GM10847 (cell line): ENCODE results near the gene STOM.

Experiments used
- POLR2A ChIP-seq: IDR thresholded peaks from 2 replicates; pipeline ENCODE4 v1.6.1; 2011; ENCODE audit not compliant: insufficient read length; ENCODE audit errors: extremely low read depth

The STOM gene

DNA sequence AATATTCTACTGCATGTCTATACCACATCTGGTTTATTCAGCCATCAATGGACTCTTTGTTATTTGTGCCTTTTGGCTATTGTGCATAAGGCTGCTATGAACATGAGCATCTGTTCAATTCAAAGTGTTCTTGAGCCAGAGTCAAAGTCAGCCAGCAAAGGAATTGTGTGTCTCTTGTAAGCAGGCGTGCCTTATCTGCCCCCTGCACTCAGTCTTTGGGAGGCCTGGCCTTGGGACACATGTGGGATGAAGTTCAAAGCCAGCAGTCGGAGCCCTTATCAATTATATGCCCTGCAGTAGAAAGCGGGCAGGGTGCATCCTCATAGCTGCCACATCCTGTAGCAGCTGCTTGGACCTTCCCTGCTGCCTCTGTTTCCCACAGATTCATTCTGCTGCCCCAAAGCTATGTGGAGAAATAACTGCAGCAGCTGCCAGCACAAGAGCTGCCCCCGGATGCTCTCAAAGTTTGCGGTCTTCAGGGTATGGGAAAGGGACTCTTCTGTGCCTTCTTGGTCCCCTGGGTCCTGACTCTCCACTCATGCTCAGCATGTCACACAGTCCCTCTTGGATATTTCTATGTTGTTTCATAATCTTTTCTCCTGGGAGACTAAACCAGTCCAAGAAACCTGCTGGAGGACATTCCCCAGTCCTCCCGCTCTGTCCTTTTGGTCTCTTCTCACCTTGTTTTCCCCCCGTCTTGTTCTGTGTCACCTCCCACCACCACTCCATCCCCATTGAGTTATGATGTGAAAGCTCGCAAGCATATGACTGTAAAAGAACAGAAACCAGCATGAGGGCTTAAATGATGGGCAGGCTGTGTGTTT, 35.9 kb downstream of the STOM start:
- no peak for TF ChIP-seq POLR2A

DNA sequence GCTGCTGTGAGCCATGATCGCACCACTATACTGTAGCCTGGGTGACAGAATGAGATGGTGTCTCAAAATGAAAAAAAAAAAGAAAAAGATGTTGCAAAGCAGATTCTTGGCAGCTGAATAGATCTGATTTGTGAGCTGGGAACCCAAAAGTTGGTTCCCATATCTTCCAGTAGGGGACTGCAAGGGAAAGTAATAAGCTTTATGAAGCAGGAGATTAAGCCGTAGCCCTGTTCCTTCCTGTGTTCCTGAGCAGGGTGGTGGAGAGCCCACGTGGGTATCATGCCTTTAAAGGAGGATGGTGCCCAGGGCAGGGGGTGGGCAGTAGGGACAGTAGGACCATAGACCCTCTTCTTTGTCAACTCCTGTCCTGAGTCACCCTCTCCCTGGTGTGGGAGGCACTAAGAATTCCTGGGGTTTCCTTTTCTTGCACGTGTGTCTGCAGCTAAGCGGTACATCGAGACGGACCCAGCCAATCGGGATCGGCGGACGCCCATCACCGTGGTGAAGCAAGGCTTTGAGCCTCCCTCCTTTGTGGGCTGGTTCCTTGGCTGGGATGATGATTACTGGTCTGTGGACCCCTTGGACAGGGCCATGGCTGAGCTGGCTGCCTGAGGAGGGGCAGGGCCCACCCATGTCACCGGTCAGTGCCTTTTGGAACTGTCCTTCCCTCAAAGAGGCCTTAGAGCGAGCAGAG, 37.9 kb downstream of the STOM start:
- no peak for TF ChIP-seq POLR2A

DNA sequence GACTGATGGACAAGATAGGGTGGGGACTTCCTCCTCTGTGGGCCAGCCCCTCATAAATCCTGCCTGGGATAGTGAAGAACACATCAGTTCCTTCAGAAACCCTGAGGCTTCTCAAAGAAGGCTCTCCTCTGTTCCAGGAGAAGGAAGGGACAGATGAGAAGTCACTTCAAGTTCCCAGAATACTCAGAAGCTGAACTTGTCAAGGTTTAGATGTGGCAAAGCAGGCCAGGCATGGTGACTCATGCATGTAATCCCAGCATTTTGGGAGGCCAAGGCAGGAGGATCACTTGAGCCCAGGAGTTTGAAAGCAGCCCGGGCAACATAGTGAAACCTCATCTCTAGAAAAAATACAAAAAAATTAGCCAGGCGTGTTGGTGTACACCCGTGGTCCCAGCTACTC, 38.5 kb downstream of the STOM start:
- no peak for TF ChIP-seq POLR2A

DNA sequence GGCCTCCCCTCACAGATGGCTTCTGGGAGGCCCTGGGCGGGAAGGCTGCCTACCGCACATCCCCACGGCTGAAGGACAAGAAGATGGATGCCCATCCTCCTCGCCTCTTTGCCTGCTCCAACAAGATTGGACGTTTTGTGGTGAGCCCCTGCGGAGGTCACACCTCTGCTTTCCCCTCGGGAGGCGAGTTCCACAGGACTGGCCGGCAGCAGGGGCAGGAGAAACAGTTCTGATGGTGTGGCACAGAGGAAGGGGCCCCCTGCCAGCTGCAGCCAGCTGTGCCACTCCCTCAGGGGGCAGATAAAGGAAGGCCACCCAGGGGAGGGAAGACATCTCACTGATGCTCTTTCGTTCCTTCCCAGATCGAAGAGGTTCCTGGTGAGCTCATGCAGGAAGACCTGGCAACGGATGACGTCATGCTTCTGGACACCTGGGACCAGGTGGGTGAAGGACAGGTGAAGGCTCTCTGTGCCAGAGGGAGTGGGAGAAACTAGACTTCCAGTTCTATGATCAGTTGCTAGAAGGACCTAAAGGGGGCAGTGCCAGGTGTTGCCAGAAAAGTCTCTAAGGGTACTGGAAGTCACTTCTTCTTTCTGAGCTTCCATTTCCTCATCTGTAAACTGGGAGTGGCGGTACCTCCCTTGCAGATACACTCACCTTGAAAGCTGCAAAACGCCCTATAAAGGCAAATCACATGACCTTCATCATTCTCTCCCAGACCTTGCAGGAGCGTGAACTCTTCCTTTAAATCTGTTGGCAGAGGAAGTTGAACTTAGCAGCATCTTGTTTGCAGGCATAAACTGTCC, 41.0 kb downstream of the STOM start:
- TF ChIP-seq POLR2A = no peak

DNA sequence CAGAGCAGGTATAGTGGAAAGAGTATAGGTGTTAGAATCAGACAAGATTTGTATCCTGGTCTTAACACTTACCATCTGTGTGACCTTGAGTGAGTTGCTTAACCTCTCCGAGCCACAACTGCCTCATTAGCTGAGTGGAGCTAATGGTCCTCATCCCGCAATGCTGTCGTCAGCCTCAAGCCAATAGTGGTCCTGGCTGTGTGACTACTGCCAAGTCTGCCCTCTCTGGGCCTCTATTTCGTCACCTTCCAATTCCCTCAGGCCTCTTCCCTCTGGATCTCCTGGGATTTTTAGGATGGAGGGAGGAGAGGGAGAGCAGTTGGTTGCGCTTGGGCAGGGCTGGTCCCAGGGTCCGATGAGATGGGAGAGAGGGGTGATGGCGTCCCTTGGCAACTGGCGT, 41.6 kb downstream of the STOM start:
- no peak for TF ChIP-seq POLR2A

DNA sequence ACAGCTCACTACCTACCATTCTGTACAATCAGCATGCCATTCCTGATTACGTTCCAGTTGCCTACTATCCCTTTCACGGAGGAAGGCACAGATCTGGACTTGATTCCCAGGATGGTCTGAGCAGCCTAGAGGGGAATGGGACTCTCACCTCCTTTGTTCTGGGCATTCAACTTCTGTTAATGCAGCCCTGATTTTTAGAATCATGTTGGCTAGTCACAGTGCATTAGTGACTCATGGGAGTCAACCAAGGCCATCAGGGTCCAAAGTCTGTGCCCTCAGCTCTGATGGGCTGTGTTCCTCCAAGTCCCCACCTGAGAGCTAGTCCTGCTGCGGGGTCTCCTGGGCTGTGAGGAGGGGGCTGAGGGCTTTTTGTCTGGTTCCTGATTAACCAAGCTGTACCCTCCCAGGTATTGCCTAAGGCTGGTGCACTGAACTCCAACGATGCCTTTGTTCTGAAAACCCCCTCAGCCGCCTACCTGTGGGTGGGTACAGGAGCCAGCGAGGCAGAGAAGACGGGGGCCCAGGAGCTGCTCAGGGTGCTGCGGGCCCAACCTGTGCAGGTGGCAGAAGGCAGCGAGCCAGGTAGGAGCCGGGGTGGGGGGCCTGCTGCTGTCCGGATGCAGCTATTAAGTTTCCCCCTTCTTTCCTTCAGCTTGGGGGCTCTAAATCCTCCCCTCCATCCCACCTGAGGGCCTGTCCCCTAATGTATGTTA, 43.0 kb downstream of the STOM start:
- TF ChIP-seq POLR2A = no peak

DNA sequence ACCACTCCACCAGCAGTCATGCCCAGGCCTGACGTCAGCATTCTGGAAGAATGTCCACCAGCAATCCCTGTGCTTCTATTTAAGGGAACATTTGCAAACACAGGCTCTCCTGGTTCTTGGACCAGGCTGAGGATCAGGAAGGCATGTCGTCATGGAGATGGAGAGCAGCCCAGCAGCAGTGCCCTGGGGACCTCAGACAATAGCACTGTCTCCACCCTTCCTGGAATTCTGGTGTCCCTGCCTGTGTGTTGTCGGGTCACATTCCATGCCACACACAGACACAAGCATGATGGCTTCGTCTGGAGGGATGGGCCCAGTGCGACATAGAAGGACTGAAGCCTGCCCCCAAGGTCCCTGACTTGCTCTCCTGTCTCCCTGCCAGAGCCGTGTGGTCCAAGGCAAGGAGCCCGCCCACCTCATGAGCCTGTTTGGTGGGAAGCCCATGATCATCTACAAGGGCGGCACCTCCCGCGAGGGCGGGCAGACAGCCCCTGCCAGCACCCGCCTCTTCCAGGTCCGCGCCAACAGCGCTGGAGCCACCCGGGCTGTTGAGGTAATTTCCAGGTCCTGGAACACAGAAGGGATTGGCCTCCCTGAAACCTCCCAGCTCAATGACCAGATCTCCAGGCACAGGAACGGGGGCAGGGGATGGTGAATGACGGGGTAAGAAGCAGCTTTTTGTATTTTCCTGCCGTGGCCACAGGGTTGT, 43.8 kb downstream of the STOM start:
- no peak for TF ChIP-seq POLR2A

DNA sequence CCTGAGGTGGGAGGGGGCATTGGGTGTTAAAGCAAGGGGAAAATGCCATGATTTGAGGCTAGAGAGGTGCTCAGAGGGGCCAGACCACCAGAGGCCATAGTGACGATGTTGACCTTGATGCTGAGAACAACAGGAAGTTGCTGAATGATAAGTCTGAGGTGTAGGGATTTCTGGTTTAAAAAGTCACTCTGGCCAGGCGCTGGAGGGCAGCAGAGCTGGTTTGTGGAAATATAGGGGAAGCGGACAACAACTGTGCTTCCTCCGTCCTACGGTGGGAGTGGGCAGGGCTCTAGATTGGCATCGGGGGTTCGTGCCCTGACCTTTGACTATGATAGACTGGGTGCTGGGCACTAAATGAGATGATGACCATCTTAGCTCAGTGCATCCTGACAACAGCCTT, 44.7 kb downstream of the STOM start:
- TF ChIP-seq POLR2A = no peak

DNA sequence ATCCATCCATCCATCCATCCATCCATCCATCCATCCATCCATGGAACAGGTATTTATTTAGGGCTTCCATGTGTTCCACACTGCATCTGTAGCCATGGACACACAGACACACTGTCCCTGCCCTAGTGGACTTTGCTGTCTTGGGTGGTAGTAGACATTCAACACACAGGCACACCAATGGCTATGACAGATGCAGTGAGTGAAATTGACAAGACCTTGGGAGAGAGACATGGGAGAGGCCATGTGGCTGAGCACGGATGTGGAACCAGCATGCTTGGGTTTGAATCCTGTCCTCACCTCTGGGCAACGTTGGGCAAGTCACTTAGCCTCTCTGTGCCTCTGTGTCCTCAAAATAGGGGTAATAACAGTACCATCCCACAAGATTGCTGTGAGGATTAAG, 45.3 kb downstream of the STOM start:
- TF ChIP-seq POLR2A = no peak

DNA sequence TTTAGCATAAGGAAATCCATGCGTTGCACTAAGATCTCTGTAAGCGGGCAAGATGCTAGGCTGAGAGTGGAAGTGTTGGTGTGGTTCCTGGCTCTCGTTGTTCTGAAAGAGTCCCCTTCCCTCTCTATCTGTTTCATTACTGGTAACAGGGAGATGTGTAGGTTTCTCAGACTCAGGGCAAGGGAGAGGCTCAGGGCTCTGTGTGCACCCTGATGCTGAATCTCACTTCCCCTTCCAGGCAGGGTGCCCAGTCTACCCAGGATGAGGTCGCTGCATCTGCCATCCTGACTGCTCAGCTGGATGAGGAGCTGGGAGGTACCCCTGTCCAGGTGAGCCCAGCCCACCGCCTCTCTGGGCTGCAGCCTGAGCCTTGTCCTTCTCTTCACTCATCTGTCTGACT, 45.7 kb downstream of the STOM start:
- TF ChIP-seq POLR2A = no peak

DNA sequence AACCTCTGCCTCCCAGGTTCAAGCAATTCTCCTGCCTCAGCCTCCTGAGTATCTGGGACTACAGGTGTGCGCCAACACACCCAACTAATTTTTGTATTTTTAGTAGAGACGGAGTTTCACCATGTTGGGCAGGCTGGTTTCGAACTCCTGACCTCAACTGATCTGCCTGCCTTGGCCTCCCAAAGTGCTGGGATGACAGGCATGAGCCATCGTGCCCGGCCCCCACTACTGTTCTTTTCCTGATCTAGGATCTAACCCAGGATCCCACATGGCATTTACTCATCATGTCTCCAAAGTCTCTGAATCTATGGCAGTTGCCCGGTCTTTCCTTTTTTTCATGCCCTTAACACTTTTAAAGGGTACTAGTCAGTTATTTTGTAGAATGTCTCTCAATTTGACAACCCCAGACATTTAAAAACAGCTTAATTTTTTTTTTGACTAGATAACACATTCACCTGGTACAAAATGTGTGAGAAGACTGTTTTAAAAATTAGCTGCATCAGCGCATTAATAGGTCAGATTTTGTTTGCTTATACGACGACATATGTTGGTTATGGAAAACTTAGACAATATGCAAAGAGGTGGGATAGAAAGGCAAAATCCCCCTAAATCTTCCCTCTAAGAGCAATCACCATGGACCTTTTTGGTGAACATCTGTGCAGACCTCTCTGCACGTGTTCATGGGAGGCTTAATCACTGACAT, 46.5 kb downstream of the STOM start:
- no peak for TF ChIP-seq POLR2A

DNA sequence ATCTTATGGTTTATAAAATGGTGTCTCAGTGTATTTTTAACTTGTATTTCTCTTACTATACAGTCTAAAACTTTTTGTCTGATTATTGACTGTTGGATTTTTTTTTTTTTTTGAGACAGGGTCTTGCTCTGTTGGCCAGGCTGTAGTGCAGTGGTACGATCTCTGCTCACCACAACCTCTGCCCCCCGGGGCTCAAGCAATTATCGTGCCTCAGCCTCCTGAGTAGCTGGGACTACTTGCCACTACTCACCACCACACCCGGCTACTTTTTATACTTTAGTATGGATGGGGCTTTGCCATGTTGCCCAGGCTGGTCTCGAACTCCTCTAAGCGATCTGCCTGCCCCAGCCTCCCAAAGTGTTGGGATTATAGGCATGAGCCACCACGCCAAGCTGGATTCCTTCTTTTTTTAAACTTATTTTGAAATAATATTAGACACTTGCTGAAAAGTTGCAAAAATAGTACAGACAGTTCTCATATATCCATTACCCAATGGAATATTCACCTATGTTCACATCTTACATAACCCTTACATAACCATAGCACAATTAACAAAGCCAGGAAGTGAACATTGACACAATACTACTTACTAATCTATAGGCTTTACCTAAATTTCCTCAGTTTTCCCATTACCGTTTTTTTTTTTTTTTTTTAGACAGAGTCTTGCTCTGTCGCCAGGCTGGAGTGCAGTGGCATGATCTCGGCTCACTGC, 47.2 kb downstream of the STOM start:
- TF ChIP-seq POLR2A = no peak

DNA sequence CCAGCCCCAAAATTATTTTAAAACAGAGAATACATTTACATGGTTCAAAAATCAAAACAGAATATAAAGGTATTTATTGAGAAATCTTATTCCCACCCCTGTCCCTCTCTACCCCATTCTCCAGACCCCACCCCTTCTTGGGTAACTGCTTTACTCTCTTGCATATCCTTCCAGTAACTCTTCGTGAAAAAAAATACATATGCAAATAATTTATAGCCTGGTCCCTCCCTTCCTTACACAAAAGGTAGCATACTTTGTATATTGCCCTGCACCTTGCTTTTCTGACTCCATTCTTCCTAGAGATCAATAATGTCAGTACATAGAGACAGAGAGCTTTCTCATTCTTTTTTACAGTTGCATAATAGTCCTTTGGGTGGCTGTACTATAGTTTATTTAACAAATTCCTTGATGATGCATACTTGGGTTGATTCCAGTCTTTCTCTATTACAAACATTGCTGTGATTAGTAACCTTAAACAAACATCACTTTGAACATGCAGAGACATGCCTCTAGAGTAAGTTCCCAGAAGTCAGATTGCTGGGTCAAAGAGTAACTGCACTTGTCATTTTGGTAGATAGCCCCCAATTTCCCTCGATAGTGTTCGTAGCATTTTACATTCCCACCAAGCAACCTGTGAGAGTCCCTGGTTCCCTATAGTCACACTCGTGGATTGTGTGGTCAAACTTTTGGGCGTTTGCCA, 47.9 kb downstream of the STOM start:
- no peak for TF ChIP-seq POLR2A
